Activated naive CD4-positive, alpha-beta T cell treated with anti-CD3 and anti-CD28 coated beads, Interleukin-2, amount 50 U/mL, for 24 hours (primary cell): ENCODE measurements around the gene LBHD2.
"Not testable (repeated sequence)": the region's sequence is repeated elsewhere in the genome, so short reads cannot be mapped to it uniquely, and the experiment has no call there.

Source experiments
- H3K27ac Mint-ChIP-seq: one replicate; pipeline ENCODE4 v1.8.0; 2021; ENCODE audit warnings: mild to moderate bottlenecking, mixed read lengths
- H3K27me3 Mint-ChIP-seq: one replicate; pipeline ENCODE4 v1.8.0; 2021; ENCODE audit warnings: mixed read lengths
- H3K36me3 Mint-ChIP-seq: one replicate; pipeline ENCODE4 v1.8.0; 2021; ENCODE audit warnings: mixed read lengths
- H3K4me1 Mint-ChIP-seq: one replicate; pipeline ENCODE4 v1.8.0; 2021; ENCODE audit warnings: mixed read lengths
- H3K4me3 Mint-ChIP-seq: one replicate; pipeline ENCODE4 v1.8.0; 2021; ENCODE audit warnings: mild to moderate bottlenecking, mixed read lengths
- H3K9me3 Mint-ChIP-seq: one replicate; pipeline ENCODE4 v1.8.0; 2021; ENCODE audit warnings: mixed read lengths

The LBHD2 gene

GRCh38 chr14:103084021-103084919 lies at the start of gene LBHD2:
Gene LBHD2, plus strand, starts transcription at chr14:103084210. Its CDS starts 1,803 bp downstream, at chr14:103086013.
- no peaks in the 10 kb centered on the region for H3K9me3 Mint-ChIP-seq
- no peak within 1 kb of the TSS for H3K27ac Mint-ChIP-seq
- H3K4me3 Mint-ChIP-seq: no peak within 1 kb of the TSS
- peaks cover 9% of the 10 kb centered on the region for H3K27me3 Mint-ChIP-seq
- no peaks in the 10 kb centered on the region for H3K4me1 Mint-ChIP-seq
- no peaks in the 10 kb centered on the region for H3K36me3 Mint-ChIP-seq

- Mint-ChIP-seq H3K4me3 (no peak overlapping the region), H3K36me3 (peaks cover 3% of the 10 kb centered on the region), H3K9me3 (no peaks in the 10 kb centered on the region), H3K4me1 (peaks cover 7% of the 10 kb centered on the region), H3K27ac (no peak overlapping the region), H3K27me3 (no peaks in the 10 kb centered on the region)
Measured at GRCh38 chr14:103041464-103041863, 42.5 kb upstream of the LBHD2 start.

DNA sequence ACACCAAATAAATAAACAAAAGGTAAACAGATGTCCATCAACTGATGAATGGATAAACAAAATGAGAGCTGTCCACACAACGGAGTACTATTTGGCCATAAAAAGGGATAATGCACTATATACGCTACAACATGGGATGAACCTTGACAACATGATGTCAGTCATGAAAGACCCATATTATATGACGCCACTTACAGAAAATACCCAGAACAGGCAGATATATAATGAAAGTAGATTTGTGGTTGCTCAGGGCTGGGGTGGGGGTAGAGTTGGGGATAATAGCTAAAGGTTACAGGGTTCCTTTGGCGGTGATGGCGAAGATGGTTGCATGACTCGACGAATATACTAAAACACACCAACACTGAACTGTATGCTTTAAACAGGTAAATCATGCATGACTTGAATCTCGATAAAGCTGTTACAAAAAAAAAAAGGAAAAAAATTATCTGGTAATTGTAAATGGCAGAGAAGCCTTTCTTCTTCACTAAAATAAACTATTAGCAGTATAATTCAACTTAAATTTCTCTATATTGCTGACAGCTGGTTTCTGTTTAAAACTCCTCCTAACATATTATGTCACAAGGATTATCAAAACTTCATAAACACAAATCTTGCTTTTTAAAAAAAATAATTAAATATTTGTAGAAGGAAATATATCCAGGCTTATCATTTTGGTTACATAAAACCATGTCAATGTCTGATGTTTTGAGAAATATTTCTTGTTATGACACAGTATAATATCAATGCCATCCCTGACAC lies 40.6 kb upstream of the LBHD2 start:
- peaks cover 7% of the 10 kb centered on the region for H3K4me1 Mint-ChIP-seq
- H3K27ac Mint-ChIP-seq: no peak overlapping the region
- H3K4me3 Mint-ChIP-seq: no peak overlapping the region
- peaks cover 3% of the 10 kb centered on the region for H3K36me3 Mint-ChIP-seq
- H3K27me3 Mint-ChIP-seq: no peaks in the 10 kb centered on the region
- no peaks in the 10 kb centered on the region for H3K9me3 Mint-ChIP-seq

GRCh38 chr14:103045371-103045869 lies 38.6 kb upstream of the LBHD2 start:
- Mint-ChIP-seq H3K27me3 (no peaks in the 10 kb centered on the region), H3K36me3 (peaks cover 3% of the 10 kb centered on the region), H3K27ac (no peak overlapping the region), H3K9me3 (no peaks in the 10 kb centered on the region), H3K4me1 (peaks cover 7% of the 10 kb centered on the region), H3K4me3 (peak overlapping the region; percentile 12)

DNA sequence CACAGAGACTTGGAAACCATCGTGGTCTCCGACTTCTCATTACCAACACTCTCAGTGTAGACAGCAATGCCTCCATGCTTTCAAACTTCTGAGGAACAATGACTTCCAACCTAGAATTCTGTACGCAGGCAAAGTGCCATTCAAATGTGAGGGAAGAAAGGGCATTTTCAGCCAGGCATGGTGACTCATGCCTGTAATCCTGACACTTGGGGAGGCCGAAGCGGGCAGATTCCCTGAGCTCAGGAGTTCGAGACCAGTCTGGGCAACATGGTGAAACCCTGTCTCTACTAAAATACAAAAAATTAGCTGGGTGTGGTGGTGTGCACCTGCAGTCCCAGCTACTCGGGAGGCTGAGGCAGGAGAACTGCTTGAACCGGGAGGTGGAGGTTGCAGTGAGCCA lies 36.6 kb upstream of the LBHD2 start:
- H3K4me3 Mint-ChIP-seq, H3K4me1 Mint-ChIP-seq, H3K9me3 Mint-ChIP-seq, H3K27me3 Mint-ChIP-seq, H3K36me3 Mint-ChIP-seq, H3K27ac Mint-ChIP-seq: not testable (repeated sequence)

GRCh38 chr14:103050935-103051334 lies 33.1 kb upstream of the LBHD2 start:
- Mint-ChIP-seq H3K4me1 (peaks cover 2% of the 10 kb centered on the region), H3K36me3 (no peaks in the 10 kb centered on the region), H3K4me3 (no peak overlapping the region), H3K9me3 (no peaks in the 10 kb centered on the region), H3K27ac (no peak overlapping the region), H3K27me3 (peaks cover under 1% of the 10 kb centered on the region)

DNA sequence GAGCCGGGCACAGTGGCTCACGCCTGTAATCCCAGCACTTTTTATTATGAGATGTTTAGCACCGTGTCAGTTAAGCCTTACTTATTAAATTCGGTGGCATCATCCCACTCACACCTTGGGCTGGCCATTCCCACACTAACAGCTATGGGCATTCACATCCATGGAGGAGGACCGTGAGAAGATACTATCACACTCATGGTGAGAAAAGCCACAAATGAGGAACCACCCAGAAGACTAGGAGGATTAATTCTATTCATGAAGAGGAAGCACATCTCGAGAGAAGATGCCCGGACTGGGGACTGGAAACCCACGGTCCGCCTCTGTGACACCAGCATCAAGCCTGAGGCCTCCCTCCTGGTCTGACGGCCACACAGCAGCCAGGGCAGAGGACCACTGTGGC lies 31.6 kb upstream of the LBHD2 start:
- H3K4me1 Mint-ChIP-seq: peaks cover 6% of the 10 kb centered on the region
- no peak overlapping the region for H3K4me3 Mint-ChIP-seq
- peaks cover 2% of the 10 kb centered on the region for H3K27me3 Mint-ChIP-seq
- no peaks in the 10 kb centered on the region for H3K36me3 Mint-ChIP-seq
- H3K9me3 Mint-ChIP-seq: no peaks in the 10 kb centered on the region
- H3K27ac Mint-ChIP-seq: no peak overlapping the region

DNA sequence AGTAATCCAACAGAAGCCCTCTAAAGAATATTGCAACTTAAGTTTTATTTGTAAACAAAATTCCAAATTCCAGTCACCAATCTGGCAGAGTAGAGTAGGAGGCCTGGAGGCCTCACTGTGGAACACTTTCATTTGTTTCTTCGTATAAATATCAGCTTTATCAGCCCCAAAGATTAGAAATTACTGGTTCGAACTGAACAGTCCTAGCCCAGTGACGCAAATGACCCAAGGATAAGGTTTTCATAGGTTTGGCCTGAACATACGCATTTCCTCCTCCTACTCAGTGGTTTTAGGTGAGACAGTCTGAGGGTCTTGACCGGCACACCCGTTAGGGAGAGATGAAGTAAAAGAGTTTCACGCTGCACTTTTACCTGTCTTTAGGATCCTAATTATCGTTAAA lies 28.3 kb upstream of the LBHD2 start:
- peaks cover 9% of the 10 kb centered on the region for H3K4me1 Mint-ChIP-seq
- no peaks in the 10 kb centered on the region for H3K9me3 Mint-ChIP-seq
- H3K27ac Mint-ChIP-seq: no peak overlapping the region
- peaks cover 6% of the 10 kb centered on the region for H3K27me3 Mint-ChIP-seq
- peak overlapping the region; percentile 75 for H3K4me3 Mint-ChIP-seq
- H3K36me3 Mint-ChIP-seq: no peaks in the 10 kb centered on the region

GRCh38 chr14:103056322-103057027 lies 27.5 kb upstream of the LBHD2 start:
- Mint-ChIP-seq H3K27me3 (peaks cover 6% of the 10 kb centered on the region), H3K4me1 (peaks cover 9% of the 10 kb centered on the region), H3K36me3 (no peaks in the 10 kb centered on the region), H3K9me3 (no peaks in the 10 kb centered on the region), H3K4me3 (peak overlapping the region; percentile 75), H3K27ac (no peak overlapping the region)

GRCh38 chr14:103057028-103057371 lies 27.0 kb upstream of the LBHD2 start:
- no peaks in the 10 kb centered on the region for H3K36me3 Mint-ChIP-seq
- H3K27me3 Mint-ChIP-seq: peaks cover 6% of the 10 kb centered on the region
- H3K27ac Mint-ChIP-seq: no peak overlapping the region
- no peaks in the 10 kb centered on the region for H3K9me3 Mint-ChIP-seq
- peaks cover 9% of the 10 kb centered on the region for H3K4me1 Mint-ChIP-seq
- no peak overlapping the region for H3K4me3 Mint-ChIP-seq

DNA sequence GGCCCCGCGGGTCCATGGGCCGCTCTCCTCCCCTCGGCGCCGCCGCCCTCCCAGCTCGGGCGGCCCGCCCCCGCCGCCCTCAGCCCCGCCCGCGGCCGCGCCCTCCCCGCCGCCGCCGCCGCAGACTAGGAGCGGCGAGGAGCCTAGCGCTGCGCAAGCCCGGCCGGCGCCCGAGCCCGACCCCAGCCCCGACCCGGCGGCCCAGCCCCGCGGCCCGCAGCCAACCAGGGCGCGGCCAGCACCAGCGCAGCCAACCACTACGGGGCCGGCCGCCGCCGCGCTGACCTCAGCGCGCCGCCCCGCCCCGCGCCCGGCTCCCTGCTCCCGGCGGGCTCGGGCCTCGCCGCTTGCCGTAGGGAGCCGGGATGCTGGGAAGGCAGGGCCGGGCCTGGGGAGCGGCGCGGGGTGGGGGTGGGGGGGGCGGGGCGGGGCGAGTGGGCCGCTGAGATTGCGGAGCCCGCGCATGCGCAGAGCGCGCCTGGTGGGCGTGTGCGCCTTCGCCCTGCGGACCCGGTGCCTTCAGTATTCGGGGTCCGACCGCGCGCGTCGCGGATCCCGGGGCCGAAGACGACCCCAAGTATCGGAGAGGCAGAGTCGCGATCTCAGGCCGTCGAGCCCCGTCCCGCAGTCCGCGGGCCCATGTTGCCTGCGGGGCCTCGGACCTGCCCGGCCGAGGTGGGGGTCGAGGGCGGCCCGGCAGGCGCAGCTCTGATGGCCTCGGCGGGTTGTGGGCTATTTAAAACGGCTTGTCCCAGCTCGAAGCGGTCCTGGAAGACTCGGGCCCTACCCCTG lies 26.4 kb upstream of the LBHD2 start, which contains the start of gene CDC42BPB:
CDC42BPB (minus strand) TSS at position 178 of the 792 bp plus-strand sequence. CDS start 376 bp downstream, outside the sequence.
- Mint-ChIP-seq H3K9me3 (no peaks in the 10 kb centered on the region), H3K27ac (no peak within 1 kb of the TSS), H3K4me3 (peak within 1 kb of the TSS; percentile 62), H3K4me1 (peaks cover 9% of the 10 kb centered on the region), H3K27me3 (peaks cover 6% of the 10 kb centered on the region), H3K36me3 (no peaks in the 10 kb centered on the region)

- Mint-ChIP-seq H3K4me3 (peak overlapping the region; percentile 44), H3K36me3 (no peaks in the 10 kb centered on the region), H3K27ac (no peak overlapping the region), H3K27me3 (peaks cover 6% of the 10 kb centered on the region), H3K9me3 (no peaks in the 10 kb centered on the region), H3K4me1 (peaks cover 9% of the 10 kb centered on the region)
Measured at GRCh38 chr14:103058164-103059055, 25.6 kb upstream of the LBHD2 start.

DNA sequence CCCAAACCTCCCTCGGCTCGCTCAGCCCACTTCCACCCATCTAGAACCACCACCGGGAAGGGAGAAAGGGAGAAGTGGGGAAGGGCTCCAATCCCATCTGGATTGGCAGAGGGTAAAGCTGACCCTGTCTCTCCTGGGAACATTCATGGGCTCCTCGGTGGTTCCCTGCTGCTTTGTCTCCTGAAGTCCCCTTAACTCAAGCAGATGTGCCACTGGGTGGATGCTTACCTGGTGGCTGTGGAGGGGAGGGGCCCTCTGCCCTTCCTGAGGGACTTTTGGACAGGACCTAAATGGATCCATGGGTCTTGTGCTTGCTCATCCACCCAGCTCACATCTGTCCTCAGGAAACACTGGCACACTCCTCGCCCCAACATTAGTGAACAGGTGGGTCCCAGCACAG lies 24.5 kb upstream of the LBHD2 start:
- Mint-ChIP-seq H3K9me3 (no peaks in the 10 kb centered on the region), H3K36me3 (no peaks in the 10 kb centered on the region), H3K4me1 (peaks cover 9% of the 10 kb centered on the region), H3K27ac (no peak overlapping the region), H3K4me3 (no peak overlapping the region), H3K27me3 (peaks cover 8% of the 10 kb centered on the region)

GRCh38 chr14:103061482-103061976 lies 22.5 kb upstream of the LBHD2 start:
- no peaks in the 10 kb centered on the region for H3K36me3 Mint-ChIP-seq
- H3K9me3 Mint-ChIP-seq: no peaks in the 10 kb centered on the region
- no peak overlapping the region for H3K27ac Mint-ChIP-seq
- peaks cover 3% of the 10 kb centered on the region for H3K4me1 Mint-ChIP-seq
- H3K27me3 Mint-ChIP-seq: peaks cover 6% of the 10 kb centered on the region
- no peak overlapping the region for H3K4me3 Mint-ChIP-seq
